Lung (tissue), 12 donors: ENCODE results near the gene FAM168A. TPM values are rescaled to one million over a fixed set of nuclear protein-coding genes. Genes with fewer than 3 reads are reported as not detected.

Experiments
- ATAC-seq: fragments of 200-7000 bp; cut with Tn5 transposase; one replicate; pipeline ENCODE4 v1.9.1; 2020; ENCODE audit warnings: moderate number of reproducible peaks; ENCODE audit not compliant: insufficient read depth, low FRiP score
- DNase-seq, 3 donors: peaks; one replicate each; pipeline ENCODE4 v3.0.0-alpha.2; 2013 to 2017
- H3K27ac ChIP-seq, 2 donors: one replicate each; pipeline ENCODE4 v1.5.1; 2013; ENCODE audit warnings: mild to moderate bottlenecking in 2 of 2, moderate library complexity in 2 of 2, control low read depth in 1 of 2, inconsistent platforms in 1 of 2, low read depth in 1 of 2, low read length in 1 of 2
- H3K27me3 ChIP-seq, 3 donors: one replicate each; pipeline ENCODE4 v1.5.1; 2013; ENCODE audit warnings: low read length in 2 of 3; ENCODE audit not compliant: control insufficient read depth in 3 of 3, insufficient read depth in 3 of 3
- H3K36me3 ChIP-seq, 4 donors: one replicate each; pipeline ENCODE4 v1.5.1; 2013; ENCODE audit warnings: low read length in 4 of 4, mild to moderate bottlenecking in 1 of 4, moderate library complexity in 1 of 4; ENCODE audit not compliant: control insufficient read depth in 4 of 4, insufficient read depth in 4 of 4
- H3K4me1 ChIP-seq, 5 donors: one replicate each; pipeline ENCODE4 v1.5.1; 2013; ENCODE audit warnings: low read length in 5 of 5, mild to moderate bottlenecking in 2 of 5, moderate library complexity in 1 of 5; ENCODE audit not compliant: control insufficient read depth in 5 of 5, insufficient read depth in 5 of 5
- H3K4me3 ChIP-seq: one replicate; pipeline ENCODE4 v1.5.1; 2013; ENCODE audit warnings: mild to moderate bottlenecking, control low read depth, moderate library complexity
- H3K9ac ChIP-seq, 2 donors: one replicate each; pipeline ENCODE4 v1.5.1; 2013; ENCODE audit warnings: low read length in 2 of 2, control low read depth in 1 of 2; ENCODE audit not compliant: insufficient read depth in 1 of 2
- H3K9me3 ChIP-seq, 4 donors: one replicate each; pipeline ENCODE4 v1.5.1; 2013; ENCODE audit warnings: low read length in 3 of 4, mild to moderate bottlenecking in 1 of 4, moderate library complexity in 1 of 4; ENCODE audit not compliant: control insufficient read depth in 4 of 4, insufficient read depth in 3 of 4
- WGBS, 2 donors: extraction: QIAGEN DNeasy Blood & Tissue Kit; methylation state at CpG; one replicate each; pipeline ENCODE4 v1.1.7; 2013; 5-methylcytosine and 5-hydroxymethylcytosine counted together
- polyA plus RNA-seq, 2 donors: library from polyadenylated mRNA; stranded (reverse); fragments of 200-250 nt; gene quantifications; one replicate each; pipeline ENCODE4 v1.2.1, GENCODE V29; 2013
- total RNA-seq, 2 donors: library from RNA; depleted of rRNA in 1 of 2; stranded (reverse); fragments of >200 nt in 1 of 2; gene quantifications; one replicate each; pipeline ENCODE4 v1.2.1, GENCODE V29; 2014 to 2021
- TF ChIP-seq, protein P1 (sequence below): IDR thresholded peaks from 2 replicates; pipeline ENCODE4 v1.5.1; 2012; ENCODE audit warnings: mild to moderate bottlenecking; ENCODE audit errors: control extremely low read depth, extremely low read depth
- donor health status: control.
- donor health status: control.
- donor health status: Bipolar disorder and iron deficiency.
- donor health status: healthy.
- donor health status: DM: yes; HTN: yes; CAD: no.

The FAM168A gene
- total and polyA plus RNA-seq, 4 donors, result 6.7 to 25.5 (median 17.1) TPM

DNA sequence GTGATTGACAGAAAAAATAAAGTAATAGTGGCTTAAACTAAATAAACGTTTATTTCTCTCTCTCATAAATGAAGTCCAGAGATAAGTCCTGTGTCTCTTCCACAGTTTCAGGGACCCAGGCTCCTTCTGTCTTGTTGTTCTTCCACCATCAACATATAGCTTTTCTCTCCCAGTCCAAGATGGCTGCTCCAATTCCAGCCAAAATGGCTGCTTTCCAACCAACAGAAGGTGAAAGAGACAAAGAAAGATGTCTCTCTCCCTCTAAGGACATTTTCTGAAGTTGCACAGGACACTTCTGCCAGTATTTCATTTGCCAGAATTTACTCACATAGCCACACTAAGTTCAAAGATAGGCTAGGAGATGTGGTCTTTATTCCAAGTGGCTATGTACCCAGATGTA lies 39.1 kb upstream of the FAM168A start:
- Histone ChIP-seq H3K9me3 (peaks cover 0 to 3% (median 0%) of the 10 kb centered on the region in 4 donors), H3K27me3 (no peaks in the 10 kb centered on the region), H3K9ac (no peak overlapping the region), H3K4me3 (no peak overlapping the region), H3K4me1 (no peaks in the 10 kb centered on the region), H3K36me3 (no peaks in the 10 kb centered on the region), H3K27ac (no peak overlapping the region)
- DNase-seq, result no peak
- ATAC-seq, result no peak
- TF ChIP-seq, protein P1, sequence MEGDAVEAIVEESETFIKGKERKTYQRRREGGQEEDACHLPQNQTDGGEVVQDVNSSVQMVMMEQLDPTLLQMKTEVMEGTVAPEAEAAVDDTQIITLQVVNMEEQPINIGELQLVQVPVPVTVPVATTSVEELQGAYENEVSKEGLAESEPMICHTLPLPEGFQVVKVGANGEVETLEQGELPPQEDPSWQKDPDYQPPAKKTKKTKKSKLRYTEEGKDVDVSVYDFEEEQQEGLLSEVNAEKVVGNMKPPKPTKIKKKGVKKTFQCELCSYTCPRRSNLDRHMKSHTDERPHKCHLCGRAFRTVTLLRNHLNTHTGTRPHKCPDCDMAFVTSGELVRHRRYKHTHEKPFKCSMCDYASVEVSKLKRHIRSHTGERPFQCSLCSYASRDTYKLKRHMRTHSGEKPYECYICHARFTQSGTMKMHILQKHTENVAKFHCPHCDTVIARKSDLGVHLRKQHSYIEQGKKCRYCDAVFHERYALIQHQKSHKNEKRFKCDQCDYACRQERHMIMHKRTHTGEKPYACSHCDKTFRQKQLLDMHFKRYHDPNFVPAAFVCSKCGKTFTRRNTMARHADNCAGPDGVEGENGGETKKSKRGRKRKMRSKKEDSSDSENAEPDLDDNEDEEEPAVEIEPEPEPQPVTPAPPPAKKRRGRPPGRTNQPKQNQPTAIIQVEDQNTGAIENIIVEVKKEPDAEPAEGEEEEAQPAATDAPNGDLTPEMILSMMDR, result no peak
- 91 to 97% methylated on average over 1 of the region's 1 CpG for WGBS, 2 donors

DNA sequence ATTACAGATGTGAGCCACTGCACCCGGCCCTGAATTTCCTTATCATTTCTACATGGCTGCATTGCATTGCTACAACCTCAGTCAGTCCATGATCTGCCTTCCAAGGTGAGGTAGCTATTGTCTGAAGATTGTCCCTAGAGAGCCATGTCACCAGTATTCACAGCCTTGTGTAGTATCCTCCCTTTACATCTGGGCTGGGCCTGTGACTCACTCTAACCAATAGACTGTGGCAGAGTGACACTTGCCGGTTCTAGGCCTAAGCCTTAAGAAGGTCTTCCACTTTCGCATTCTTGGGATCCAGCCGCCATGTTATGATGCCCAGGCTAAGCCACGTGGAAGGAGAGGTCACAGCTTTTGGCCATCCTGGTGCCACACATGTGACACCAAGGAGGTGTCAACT lies 38.3 kb upstream of the FAM168A start:
- H3K36me3 ChIP-seq, result no peaks in the 10 kb centered on the region
- WGBS, 2 donors, result 94 to 96% methylated on average over 5 of the region's 5 CpGs
- H3K27me3 ChIP-seq, result no peaks in the 10 kb centered on the region
- H3K27ac ChIP-seq, result no peak overlapping the region
- no peak overlapping the region for H3K4me3 ChIP-seq
- H3K9ac ChIP-seq, result no peak overlapping the region
- no peak for ATAC-seq
- no peak for DNase-seq
- TF ChIP-seq, protein P1, result no peak
- peaks cover 0 to 4% (median 0%) of the 10 kb centered on the region in 4 donors for H3K9me3 ChIP-seq
- H3K4me1 ChIP-seq, result no peaks in the 10 kb centered on the region

DNA sequence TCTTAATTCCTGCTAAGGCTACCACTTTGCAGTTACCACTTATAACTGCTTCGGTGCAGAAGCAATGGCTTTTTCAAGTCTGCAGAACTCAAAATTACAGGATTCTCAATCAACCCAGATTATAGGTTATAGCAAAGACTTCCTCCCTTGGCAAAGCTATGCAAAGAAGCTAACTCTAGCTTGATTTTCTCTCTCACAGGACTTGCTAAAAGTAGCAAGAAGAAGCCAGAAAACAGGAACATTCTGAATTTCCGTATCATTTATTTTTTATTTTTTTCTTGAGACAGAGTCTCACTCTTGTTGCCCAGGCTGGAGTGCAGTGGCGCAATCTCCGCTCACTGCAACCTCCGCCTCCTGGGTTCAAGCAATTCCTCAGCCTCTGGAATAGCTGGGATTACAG lies 37.8 kb upstream of the FAM168A start:
- H3K27me3 ChIP-seq, result no peaks in the 10 kb centered on the region
- TF ChIP-seq, protein P1, result no peak
- ATAC-seq (no peak), DNase-seq (no peak)
- no peak overlapping the region for H3K9ac ChIP-seq
- H3K4me1 ChIP-seq, result no peaks in the 10 kb centered on the region
- H3K9me3 ChIP-seq, result peaks cover 0 to 4% (median 0%) of the 10 kb centered on the region in 4 donors
- H3K27ac ChIP-seq, result no peak overlapping the region
- H3K36me3 ChIP-seq, result no peaks in the 10 kb centered on the region
- 85 to 88% methylated on average over 5 of the region's 5 CpGs for WGBS, 2 donors
- H3K4me3 ChIP-seq, result no peak overlapping the region

DNA sequence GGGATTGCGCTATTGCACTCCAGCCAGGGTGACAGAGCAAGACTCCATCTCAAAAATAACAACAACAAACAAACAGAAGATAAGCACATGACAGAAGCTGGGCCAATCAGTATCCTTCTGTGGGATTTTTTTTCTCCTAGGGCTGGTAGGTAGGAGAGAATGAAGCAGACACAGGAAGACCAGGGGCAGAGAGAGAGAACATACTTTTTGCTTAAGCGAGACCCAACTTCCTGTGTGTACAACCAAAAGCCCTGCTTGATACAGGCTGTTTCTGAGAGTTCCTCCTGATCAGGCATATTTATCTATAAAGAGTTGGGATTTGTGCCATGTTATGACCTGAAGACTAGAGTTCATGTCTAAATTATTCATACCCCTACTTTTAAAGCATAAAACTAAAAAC lies 36.1 kb upstream of the FAM168A start:
- TF ChIP-seq, protein P1, result no peak
- H3K9ac ChIP-seq, result no peak overlapping the region
- ATAC-seq, result no peak
- H3K9me3 ChIP-seq, result peaks cover 0 to 4% (median 0%) of the 10 kb centered on the region in 4 donors
- DNase-seq, result no peak
- no peak overlapping the region for H3K4me3 ChIP-seq
- no peaks in the 10 kb centered on the region for H3K4me1 ChIP-seq
- H3K27me3 ChIP-seq, result no peaks in the 10 kb centered on the region
- WGBS, 2 donors, result 40 to 80% methylated on average over 2 of the region's 2 CpGs
- H3K27ac ChIP-seq, result no peak overlapping the region
- no peaks in the 10 kb centered on the region for H3K36me3 ChIP-seq
